AG09319 (cell line): ENCODE data around the gene P2RX3.
A peak's percentile ranks its signal among the peaks of the same experiment; 100 is the strongest.

Source experiments
- DNase-seq: peaks from one replicate; pipeline ENCODE4 v3.0.0-alpha.2; 2010; ENCODE audit warnings: low read depth; ENCODE audit errors: extremely low read depth
- TF ChIP-seq, protein P1 (sequence below): IDR thresholded peaks from 2 replicates; pipeline ENCODE4 v1.5.1; 2011; ENCODE audit warnings: low read depth, mild to moderate bottlenecking, inconsistent platforms, low read length, moderate library complexity

The P2RX3 gene

DNA sequence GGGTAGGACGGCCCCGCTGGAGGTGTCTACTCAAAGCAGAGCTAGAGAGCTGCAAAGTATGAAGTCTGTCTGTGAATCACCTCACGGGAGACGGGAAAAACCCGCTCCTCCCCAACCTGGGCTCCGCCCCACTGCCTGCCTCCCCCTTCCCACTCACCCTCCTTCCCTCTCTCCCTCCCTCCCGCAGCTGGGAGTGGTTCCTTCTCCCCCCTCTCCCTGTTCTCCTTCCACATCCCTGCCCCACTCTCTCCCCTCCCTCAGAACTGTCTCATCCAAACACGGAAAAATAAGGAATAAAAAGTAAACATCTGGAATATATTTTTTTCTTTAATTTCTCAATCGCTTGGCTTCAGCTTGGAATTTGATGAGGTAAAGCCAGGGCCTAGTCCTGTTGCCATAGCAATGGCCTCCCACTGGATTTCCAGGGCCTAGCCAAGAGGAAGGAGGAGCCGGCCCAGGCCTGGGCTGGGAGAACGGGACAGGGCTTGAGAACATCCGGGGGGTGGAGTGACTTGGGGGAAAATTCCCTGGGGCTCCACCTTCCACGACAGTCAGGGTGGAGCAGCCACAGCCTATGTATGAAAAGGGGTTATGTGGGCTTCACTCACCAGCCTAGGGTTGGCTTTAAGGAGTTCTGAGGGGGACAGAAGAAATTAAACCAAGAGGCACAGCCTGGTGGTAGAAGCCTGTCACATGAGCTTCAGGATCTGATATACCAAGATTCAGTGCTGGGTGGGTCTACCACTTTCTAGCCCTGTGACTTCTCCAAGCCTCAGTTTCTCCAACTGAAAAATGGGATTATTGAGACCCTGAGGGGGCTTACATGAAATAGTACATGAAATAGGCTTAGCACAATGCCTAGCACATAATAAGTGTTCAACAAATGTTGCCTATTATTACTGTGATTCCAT, 15.6 kb upstream of the P2RX3 start:
- peak; percentile 97 for DNase-seq
- TF ChIP-seq, protein P1, sequence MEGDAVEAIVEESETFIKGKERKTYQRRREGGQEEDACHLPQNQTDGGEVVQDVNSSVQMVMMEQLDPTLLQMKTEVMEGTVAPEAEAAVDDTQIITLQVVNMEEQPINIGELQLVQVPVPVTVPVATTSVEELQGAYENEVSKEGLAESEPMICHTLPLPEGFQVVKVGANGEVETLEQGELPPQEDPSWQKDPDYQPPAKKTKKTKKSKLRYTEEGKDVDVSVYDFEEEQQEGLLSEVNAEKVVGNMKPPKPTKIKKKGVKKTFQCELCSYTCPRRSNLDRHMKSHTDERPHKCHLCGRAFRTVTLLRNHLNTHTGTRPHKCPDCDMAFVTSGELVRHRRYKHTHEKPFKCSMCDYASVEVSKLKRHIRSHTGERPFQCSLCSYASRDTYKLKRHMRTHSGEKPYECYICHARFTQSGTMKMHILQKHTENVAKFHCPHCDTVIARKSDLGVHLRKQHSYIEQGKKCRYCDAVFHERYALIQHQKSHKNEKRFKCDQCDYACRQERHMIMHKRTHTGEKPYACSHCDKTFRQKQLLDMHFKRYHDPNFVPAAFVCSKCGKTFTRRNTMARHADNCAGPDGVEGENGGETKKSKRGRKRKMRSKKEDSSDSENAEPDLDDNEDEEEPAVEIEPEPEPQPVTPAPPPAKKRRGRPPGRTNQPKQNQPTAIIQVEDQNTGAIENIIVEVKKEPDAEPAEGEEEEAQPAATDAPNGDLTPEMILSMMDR: no peak

DNA sequence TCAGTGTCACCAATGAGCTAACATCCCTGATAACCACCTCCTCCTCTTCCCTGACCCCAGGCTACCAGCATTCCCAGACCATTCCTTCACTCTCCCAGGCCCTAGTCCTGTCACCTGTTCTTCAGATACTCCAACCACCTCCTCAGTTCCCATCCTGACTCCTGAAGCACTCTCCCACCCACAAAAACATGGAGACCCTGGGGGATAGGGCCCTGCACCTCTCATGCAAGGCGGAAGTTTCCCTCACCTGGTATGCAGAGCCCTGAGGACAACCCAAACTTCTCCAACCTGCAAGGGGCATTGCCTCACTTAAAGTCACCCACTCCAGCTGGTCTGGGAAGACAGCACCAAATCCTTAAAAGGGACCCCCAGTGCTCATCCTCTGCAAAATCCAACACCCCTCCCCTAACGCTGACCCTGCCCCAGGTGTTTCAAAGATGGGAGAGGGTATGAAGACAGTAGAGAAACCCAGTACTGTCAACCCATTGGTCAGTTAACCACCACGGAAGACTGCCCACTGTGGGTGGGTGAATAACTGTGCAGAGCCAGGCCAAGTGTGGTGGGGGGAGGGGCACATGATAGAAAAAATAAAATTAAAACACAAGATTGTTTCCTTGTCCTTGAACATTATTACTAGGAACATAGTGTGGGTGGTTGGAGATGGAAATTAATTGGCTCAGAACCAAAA, 14.8 kb upstream of the P2RX3 start:
- TF ChIP-seq, protein P1: peak; percentile 21
- DNase-seq: no peak

DNA sequence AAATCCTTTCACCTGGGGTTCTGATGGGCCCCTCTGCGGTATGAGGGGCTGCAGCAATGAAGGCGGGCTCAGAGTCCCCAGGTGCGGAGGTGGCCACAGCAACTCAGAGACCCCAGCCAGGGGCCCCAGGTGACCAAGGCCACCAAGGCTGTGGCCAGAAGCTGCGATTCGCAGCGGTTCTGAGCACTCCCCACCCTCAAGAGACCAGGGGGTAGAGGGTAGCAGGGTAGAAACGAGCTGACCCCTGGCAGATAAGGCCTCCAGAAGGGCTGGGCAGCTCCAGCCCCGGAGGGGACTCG, 14.3 kb upstream of the P2RX3 start:
- DNase-seq: no peak
- TF ChIP-seq, protein P1: no peak

DNA sequence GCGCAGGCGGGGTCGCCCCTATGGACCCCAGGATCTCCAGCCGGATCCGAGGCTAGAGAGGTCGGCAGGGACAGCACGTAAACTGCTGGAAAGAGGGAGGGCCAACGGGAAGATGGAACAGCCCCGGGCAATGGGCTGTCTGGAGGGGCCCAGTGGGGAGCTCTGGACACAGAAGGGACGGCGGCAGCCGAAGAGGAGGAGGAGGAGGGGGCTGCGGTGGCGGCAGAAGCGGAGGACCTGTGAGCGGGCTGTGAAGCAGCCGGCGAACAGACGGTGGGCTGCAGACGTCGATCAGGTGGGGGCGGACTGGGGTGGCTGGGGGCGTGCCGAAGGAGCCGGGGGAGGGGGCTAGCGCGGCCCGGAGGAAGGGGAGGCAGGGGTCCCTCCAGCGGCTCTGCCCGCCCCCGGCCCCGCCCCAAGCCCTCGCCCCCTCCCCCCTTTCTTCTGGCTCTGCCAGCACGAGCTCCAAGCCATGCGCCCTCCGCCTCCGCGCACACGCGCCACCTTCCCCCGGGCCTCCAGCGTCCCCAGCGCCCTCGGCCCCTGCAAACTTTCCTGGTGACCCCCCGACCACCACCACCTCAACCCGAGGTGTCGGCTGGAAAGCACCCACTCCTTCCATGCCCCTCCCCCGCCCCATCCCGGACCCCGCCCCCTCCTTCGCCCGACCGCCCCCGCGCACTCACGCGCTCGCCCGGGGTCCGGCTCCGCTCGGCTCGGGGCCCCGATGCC, 13.8 kb upstream of the P2RX3 start:
- DNase-seq: no peak
- TF ChIP-seq, protein P1: no peak

DNA sequence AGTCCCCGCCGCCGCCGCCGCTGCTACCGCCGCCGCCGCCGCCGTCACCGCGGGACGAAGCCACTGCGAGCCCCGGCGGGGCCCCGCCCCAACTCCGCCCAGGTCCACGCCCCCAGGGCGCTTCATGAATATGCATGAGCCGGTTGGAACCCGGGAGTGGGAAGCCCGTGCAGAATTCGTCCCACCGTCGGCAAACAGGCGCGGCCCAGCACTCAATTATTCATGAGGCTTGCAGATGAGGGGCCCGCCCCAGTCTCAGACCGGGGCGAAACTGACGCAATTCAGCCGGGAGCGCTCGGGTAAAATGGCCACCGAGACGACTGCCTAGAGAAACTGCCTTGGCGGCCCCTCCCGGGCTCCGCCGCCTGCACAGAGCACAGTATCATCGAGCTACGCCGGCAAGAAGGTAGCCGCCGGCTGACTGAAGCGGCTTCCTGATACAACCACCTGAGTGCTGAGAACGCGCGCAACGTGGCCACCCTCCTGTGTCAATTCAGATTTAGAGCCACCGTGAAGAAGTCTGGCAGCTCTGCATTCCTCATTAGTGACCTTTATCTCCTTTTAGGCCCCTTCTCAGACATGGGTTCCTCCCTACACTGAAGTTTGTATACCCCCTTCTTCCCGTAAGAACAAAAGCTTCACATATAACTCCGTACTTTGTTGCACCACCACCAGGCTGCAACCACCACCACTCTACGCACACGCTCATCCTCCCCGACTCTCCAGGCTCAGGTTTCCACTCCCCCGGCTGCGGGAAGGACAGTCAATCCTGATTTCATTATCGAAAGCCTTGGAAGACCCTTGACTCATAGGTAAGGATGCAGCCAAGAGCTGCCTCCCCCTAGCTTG, 13.0 kb upstream of the P2RX3 start, which contains the start of gene TNKS1BP1:
TNKS1BP1 (minus strand) TSS at position 67 of the 849 bp plus-strand sequence. CDS start 3,067 bp downstream, outside the sequence.
- TF ChIP-seq, protein P1: no peak; the same call in 1 of the 2 replicates
- DNase-seq: peak; percentile 95

DNA sequence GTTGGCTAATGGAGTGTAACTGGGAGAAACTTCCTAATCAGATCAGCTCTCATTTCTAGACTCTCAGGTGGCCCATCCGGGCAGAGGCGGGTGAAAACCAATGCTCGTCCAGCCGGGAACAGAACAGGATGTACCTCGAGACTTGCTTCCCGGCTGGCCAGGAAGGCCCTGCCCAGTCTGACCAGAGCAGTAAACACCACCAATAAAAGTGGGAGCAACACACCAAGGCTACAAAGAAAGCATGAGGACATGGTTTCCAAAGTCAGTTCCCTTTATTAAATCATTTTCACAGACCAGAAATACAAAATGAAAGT, 12.5 kb upstream of the P2RX3 start:
- TF ChIP-seq, protein P1: no peak
- DNase-seq: no peak
